ENCODE results near the gene HDAC4.

GRCh38 chr2:239212121-239212928 lies 188.5 kb downstream of the HDAC4 start:
- TF ChIP-seq, protein P1, sequence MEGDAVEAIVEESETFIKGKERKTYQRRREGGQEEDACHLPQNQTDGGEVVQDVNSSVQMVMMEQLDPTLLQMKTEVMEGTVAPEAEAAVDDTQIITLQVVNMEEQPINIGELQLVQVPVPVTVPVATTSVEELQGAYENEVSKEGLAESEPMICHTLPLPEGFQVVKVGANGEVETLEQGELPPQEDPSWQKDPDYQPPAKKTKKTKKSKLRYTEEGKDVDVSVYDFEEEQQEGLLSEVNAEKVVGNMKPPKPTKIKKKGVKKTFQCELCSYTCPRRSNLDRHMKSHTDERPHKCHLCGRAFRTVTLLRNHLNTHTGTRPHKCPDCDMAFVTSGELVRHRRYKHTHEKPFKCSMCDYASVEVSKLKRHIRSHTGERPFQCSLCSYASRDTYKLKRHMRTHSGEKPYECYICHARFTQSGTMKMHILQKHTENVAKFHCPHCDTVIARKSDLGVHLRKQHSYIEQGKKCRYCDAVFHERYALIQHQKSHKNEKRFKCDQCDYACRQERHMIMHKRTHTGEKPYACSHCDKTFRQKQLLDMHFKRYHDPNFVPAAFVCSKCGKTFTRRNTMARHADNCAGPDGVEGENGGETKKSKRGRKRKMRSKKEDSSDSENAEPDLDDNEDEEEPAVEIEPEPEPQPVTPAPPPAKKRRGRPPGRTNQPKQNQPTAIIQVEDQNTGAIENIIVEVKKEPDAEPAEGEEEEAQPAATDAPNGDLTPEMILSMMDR (IDR thresholded peaks at IDR 0.05): no peak
- TF ChIP-seq POLR2A (IDR thresholded peaks at IDR 0.05): no peak

Measured in testis (tissue), 2 donors.